ENCODE data around the gene GABRG3.

- TF ChIP-seq CTCF (IDR thresholded peaks at IDR 0.05), result no peak
- no peak for TF ChIP-seq POLR2A (IDR thresholded peaks at IDR 0.05)
These were observed 79.2 kb downstream of the GABRG3 start for GRCh38 chr15:27050163-27050562.

All from adrenal gland (tissue), 5 donors.